WERI-Rb-1 (cell line): ENCODE data around the gene MANBA.

Experiments used
- DNase-seq: peaks from one replicate; pipeline ENCODE4 v3.0.0-alpha.2; 2020
- H3K27ac ChIP-seq: fragments of 250-450 bp; sonication (Bioruptor Pico); 2 replicates; pipeline ENCODE4 v1.5.1; 2020; ENCODE audit warnings: mild to moderate bottlenecking, moderate library complexity
- H3K27me3 ChIP-seq: fragments of 250-450 bp; sonication (Bioruptor Pico); 2 replicates; pipeline ENCODE4 v1.5.1; 2021; ENCODE audit warnings: mild to moderate bottlenecking, low read depth, moderate library complexity; ENCODE audit not compliant: insufficient read depth, severe bottlenecking
- H3K36me3 ChIP-seq: fragments of 250-450 bp; sonication (Bioruptor Pico); 2 replicates; pipeline ENCODE4 v1.5.1; 2020; ENCODE audit warnings: mild to moderate bottlenecking, moderate library complexity
- H3K4me3 ChIP-seq: 2 replicates; pipeline ENCODE4 v1.5.1; 2011; ENCODE audit warnings: low read depth, mild to moderate bottlenecking, control low read depth, low read length
- H3K9me3 ChIP-seq: fragments of 250-450 bp; sonication (Bioruptor Pico); 2 replicates; pipeline ENCODE4 v1.5.1; 2021; ENCODE audit warnings: mild to moderate bottlenecking, moderate library complexity; ENCODE audit not compliant: severe bottlenecking
- TF ChIP-seq, protein P1 (sequence below): IDR thresholded peaks from 2 replicates; pipeline ENCODE4 v1.5.1; 2011; ENCODE audit warnings: low read depth, mild to moderate bottlenecking, control low read depth, inconsistent platforms, low read length

The MANBA gene

DNA sequence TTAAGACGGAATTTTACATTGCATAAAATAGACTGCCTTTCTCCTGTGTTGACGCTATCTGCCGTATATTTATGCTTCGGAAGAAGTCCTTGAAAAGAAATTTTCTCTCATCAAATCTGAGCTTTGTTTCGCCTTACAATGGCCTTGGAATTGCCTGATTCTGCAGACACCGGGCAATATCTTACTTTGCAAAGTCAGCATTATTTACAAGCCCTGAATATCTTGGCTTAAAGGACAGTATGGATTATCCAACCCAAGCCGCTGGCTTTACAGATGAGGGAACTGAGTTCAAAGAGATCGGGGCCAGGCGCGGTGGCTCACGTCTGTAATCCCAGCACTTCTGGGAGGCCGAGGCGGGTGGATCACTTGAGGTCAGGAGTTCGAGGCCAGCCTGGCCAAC, 1.1 kb upstream of the MANBA start:
- no peaks in the 10 kb centered on the region for H3K36me3 ChIP-seq
- TF ChIP-seq, protein P1, sequence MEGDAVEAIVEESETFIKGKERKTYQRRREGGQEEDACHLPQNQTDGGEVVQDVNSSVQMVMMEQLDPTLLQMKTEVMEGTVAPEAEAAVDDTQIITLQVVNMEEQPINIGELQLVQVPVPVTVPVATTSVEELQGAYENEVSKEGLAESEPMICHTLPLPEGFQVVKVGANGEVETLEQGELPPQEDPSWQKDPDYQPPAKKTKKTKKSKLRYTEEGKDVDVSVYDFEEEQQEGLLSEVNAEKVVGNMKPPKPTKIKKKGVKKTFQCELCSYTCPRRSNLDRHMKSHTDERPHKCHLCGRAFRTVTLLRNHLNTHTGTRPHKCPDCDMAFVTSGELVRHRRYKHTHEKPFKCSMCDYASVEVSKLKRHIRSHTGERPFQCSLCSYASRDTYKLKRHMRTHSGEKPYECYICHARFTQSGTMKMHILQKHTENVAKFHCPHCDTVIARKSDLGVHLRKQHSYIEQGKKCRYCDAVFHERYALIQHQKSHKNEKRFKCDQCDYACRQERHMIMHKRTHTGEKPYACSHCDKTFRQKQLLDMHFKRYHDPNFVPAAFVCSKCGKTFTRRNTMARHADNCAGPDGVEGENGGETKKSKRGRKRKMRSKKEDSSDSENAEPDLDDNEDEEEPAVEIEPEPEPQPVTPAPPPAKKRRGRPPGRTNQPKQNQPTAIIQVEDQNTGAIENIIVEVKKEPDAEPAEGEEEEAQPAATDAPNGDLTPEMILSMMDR: no peak
- H3K27me3 ChIP-seq: no peaks in the 10 kb centered on the region
- peak overlapping the region; percentile 65 for H3K27ac ChIP-seq
- H3K9me3 ChIP-seq: no peaks in the 10 kb centered on the region
- H3K4me3 ChIP-seq: peak overlapping the region; percentile 67
- peak; percentile 79 for DNase-seq

DNA sequence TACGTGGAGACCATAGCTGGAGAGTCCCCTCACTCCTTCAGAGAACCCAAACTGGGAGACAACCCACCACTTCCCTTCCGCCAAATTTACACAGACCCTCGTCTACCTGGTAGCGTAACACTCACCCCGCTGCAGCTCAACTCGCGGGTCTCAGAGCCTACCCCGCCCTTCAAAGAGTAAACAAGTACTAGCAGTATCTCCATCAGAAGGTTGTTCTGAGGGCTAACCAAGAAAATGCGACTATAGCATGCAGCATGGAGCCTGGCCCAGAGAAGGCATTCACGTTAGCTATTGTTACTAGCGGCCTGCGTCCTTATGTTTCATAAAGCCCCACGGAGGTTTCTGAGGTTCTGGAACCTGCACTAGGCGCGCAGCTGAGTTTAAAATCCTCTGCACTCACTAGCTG, 531 bp upstream of the MANBA start:
- Histone ChIP-seq H3K9me3 (no peaks in the 10 kb centered on the region), H3K27ac (peak overlapping the region; percentile 65), H3K36me3 (no peaks in the 10 kb centered on the region), H3K4me3 (peak overlapping the region; percentile 67), H3K27me3 (no peaks in the 10 kb centered on the region)
- DNase-seq: peak; percentile 64
- TF ChIP-seq, protein P1: no peak

DNA sequence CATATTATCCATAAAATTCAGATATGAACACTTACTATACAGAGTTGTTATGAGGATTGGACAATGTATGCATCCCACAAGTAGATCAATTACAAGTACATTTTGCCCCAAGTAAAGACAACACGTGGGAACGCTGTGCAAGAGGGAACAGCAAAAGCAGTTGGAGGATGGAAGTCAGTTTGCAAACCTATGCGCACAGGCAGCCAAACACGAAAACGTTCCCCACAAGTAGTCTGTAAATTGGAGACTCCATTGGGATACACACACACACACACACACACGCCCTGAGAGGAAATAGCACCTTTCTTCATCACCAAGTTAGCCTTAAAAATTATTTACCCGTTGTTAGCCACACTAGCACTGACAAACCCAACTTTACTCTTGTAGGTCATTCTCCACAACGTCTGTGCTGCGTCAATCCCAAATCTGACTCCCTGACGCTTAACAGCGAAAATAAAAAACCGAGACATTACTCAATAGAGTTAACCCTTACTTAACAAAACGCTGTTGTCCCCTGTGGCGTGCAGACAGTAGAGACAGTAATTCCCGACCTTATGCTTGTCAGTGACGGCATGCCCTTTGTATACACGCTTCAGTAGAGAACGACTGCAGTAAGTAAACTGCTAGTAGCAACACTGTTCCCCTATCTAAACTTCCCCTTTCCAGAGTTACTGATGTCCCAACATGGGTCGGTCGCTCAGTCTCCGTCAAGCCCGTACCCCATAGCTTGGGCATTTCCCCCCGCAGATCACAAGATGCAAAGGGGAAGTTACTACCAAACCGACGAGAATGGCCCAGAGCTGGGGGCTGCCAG, 730 bp downstream of the MANBA start:
- H3K9me3 ChIP-seq: peaks cover 5% of the 10 kb centered on the region
- TF ChIP-seq, protein P1: no peak
- H3K4me3 ChIP-seq: peak overlapping the region; percentile 67
- no peak for DNase-seq
- H3K27ac ChIP-seq: peak overlapping the region; percentile 24
- H3K36me3 ChIP-seq: no peaks in the 10 kb centered on the region
- no peaks in the 10 kb centered on the region for H3K27me3 ChIP-seq

DNA sequence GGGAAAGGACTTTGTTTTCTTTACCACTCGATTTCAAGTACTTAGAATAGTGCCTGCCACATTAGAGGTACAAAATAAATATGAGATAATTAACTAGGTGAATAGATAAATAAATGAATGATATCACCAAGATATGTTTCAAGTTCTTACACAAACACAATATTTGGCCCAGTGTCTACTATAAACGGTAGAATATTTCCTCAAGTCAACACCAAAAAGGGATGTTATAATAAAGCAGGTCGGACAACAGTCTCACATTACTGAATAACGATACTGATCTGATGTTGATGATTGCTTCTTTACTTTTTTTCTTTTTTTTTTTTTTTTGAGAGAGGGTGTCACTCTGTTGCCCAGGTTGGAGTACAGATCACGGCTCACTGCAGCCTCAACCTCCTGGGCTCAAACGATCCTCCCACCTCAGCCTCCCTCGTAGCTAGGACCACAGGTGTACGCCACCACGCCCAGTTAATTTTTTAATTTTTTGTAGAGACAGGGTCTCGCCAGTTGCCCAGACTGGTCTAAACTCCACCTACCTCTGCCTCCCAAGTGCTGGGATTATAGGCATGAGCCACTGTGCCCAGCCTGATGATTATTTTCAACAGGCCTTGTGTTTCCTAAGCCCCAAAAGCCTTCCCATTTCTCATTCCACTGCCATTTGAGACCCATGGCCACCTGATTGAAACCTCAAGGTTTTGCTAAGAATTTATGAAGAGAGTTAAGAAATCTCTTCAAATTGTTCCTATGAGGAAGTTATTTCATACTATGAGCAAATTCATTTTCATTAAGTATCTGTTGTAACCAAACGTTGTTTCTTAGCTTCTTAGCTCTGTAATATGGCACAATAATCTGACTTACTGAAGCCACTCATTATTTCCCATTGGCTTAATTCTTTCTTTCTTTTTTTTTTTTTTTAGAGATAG, 2.3 kb downstream of the MANBA start:
- H3K36me3 ChIP-seq: no peaks in the 10 kb centered on the region
- H3K27ac ChIP-seq: no peak overlapping the region
- DNase-seq: no peak
- H3K4me3 ChIP-seq: no peak overlapping the region
- TF ChIP-seq, protein P1: no peak
- no peaks in the 10 kb centered on the region for H3K27me3 ChIP-seq
- peaks cover 8% of the 10 kb centered on the region for H3K9me3 ChIP-seq

DNA sequence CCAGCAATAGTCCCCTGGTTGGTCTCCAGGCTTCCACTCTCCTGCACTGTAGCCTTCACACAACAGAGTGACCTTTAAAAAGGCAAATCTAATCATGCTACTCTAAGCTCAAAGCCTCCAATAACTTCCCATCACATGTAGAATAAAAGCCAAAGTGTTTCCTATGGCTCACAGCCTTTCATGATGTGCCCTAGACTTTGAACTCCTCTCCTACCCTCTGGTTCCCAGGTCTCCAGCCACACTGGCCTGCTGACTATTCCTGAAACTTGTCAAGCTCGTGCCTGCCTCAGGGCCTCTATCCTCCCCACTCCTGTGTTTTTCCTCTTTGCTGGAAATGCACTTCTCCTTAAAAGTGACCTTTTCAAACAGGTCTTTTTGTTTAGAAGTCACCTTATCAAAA, 3.1 kb downstream of the MANBA start:
- DNase-seq: no peak
- Histone ChIP-seq H3K36me3 (no peaks in the 10 kb centered on the region), H3K4me3 (no peak overlapping the region), H3K27ac (no peak overlapping the region), H3K9me3 (peaks cover 8% of the 10 kb centered on the region), H3K27me3 (no peaks in the 10 kb centered on the region)
- TF ChIP-seq, protein P1: no peak
